Amygdala (tissue), 56 donors: ENCODE data around the gene ELF4.
"Not testable (repeated sequence)": the region's sequence is repeated elsewhere in the genome, so short reads cannot be mapped to it uniquely, and the experiment has no call there.

ENCODE experiments used
- DNase-seq, 56 donors: peaks; one replicate each; lab custom pipeline; 2025; lab: John Stamatoyannopoulos, UW

The ELF4 gene

DNA sequence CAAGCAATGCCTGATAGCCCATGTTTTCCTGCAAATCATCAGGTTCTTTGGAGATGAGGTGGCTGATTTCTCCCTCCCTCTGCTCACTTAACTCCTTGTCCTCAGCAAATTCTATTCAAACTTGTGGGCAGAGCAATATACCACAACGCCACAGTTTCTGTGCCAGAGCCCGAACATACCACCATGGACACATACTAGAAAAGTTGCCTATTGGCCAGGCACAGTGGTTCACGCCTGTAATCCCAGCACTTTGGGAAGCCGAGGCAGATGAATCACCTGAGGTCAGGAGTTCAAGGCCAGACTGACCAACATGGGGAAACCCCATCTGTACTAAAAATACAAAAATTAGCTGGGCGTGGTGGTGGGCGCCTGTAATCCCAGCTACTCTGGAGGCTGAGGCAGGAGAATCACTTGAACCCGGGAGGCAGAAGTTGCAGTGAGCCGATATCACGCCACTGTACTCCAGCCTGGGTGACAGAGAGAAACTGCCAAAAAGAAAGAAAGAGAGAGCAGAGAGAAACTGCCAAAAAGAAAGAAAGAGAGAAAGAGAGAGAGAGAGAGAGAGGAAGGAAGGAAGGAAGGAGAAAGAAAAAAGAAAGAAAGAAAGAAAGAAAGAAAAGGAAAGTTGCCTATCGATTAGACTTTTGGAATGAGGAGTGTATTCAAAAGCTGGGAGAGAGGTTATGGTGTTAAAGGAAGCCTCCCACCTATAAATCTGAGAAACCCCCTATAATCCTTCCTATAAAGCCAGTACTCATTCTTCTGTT is 5.0 kb upstream of the ELF4 start:
- not testable (repeated sequence) for DNase-seq

DNA sequence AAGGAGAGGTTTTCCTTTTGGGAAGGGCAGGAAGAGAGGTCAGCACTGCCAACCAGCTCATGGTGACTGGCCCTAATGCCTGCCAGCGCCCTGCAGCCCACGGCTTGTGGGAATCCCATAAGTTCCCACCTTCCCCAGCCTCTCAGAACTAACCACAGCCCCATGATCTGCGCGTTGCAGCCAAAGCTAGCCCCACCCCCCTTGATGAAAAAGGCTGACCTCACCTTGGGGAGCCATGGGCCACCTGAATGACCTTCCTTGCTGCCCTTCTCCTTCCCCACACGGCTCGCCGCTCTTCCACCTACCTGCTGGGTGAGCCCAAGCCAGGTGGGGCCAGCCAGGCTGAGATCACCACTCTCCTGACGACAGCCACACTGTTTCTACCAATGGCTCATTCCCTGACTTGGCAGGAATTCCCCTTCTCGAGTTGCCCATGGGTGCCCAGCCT is 3.9 kb upstream of the ELF4 start:
- DNase-seq: no peak

DNA sequence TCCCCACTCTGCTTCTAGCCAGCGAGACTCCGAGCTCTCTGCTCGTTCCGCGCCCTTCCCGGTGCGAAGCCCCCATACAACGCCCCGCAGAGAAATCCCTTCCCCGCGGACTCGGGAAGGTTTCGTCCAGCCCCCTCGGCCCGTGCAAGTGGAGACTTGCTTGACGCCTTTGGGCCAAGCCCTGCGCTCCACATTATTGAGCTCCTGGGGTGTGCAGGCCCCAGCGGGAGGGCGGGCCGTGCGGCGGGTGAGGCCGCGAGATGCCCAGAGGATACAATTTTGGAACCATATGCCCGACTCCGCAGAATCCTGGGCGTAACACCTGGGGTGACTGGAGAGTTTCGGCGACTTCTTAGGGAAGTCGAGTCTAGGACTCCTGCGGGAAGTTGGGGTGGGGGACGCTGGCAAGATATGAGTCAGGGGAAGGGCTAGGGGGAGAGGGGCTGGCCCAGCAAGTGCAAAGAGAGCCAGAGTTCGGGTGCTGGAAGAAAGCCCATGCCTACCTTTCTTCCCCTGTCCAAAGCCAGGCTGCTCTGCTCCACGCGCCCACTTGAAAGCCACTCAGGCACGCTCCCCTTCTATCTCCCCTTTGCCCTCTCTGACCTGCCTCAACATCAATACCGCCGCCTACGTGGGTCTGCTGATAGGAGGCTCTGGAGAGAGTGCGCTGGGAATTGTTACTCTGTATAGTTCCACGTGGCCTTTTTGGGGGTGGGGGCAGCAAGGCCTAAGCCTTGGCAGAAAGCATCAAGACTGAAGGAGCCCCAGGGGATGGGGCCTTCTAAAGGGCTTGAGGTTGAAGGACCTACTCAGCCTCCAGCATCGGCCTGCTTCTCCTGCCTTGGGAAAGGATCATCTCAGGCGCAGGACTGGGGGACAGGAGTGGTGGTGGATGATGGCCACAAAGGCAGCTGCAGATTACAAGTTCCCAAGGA is 1.2 kb upstream of the ELF4 start:
- no peak for DNase-seq

DNA sequence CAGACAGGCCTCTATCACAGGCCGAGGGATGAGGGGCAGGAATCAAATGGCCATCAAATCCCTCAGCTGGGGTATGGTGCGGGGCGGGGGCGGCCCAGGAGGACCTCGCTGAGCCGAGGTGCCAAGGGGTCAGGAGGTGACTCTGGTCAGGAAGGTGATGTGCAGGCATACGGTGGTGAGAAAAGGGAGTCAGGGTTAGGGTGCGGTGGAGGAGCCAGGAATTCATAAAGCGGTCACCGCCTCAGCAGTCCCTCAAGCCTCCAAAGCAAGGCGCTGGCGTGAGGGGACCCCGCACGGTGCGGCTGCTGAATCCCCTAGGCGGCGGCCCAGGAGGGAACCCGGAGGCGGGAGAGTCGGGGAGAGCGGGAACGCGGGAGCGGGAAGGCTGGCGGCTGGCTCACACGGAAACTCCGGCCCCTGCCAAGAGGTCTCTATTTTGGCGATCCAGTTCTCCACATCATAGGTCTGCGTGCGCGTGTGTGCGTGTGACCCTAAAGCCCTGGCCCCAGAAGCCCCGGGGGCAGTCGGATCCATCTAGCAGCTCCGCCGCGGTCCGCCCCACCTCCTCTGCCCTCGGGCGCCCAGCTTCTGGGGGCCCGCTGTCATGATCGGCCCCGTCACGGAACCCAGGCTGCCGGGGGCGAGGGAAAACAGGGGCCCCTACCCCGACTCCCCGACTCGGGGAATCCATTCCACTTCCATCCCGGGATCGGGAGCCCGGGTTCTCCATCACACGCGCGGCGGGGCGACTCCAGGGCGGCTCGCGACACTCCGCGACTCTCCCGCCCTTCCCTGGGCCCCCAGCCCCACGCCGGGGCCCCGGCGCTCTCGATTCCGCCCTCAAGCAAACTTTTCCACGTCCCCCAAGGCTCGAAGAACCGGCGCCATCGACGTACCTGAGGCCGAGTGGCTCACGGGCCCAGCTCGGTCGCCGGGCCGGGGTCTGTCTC is 593 bp downstream of the ELF4 start:
- no peak for DNase-seq

DNA sequence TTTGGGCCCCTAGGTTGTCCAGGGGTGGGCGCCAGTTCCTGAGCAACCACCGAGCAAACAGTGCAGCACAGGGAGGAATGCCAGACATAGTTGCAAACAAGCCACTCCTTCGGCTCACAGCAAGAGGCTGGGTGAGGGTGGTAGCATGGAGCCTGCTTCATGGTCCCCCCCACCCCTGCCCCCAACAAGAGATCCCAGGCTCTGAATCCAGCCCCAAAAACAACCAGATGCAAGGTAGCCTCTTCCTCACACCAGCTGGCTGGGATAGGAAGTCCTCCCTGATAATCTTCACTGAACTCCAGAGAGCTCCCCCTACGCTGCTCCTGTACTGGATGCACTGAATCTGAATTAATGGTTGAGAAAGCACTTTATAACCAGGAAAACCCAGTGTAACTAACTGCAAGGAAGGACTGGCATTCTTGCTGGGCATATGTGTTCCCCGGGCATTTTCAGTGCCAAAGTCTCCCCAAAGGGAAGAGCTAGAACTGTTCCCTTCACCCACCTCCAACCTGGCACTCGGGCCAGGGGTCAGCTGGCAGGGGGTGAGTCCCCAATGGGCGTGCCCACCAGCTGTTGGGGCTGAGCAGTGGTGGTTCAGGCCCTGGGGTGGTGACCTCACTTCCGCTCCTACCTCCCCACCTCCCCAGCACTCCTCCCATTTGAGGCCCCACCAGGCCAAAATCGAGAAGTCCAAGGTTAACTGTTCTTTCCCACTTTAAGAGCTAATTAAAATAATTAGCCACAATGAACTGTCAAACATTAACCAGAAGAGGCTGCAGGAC is 1.5 kb downstream of the ELF4 start:
- DNase-seq: no peak

GRCh38 chrX:130106071-130106470 is 4.2 kb downstream of the ELF4 start:
- no peak for DNase-seq

DNA sequence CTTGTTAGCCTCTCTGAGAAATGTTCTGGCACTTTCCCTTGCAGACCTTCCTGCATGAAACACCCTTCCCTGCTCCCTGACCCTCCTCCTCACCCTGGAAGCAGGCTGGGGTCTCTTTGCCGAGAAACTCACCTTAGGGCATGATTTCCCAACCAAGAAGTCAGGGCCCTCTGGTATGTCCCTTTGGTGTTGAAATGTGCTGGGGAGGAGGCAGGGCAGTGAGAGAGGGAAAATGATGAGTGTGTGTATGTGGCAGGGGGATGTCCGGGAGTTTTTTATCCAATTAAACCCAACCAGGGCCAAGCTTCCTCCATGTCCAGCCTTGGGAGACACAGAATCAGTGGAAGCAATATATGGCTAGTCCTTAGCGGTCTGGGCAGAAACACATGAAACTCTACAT is 5.1 kb downstream of the ELF4 start:
- no peak for DNase-seq

GRCh38 chrX:130103605-130104004 is 6.7 kb downstream of the ELF4 start:
- DNase-seq: no peak

GRCh38 chrX:130100180-130100579 is 10.1 kb downstream of the ELF4 start:
- no peak for DNase-seq

DNA sequence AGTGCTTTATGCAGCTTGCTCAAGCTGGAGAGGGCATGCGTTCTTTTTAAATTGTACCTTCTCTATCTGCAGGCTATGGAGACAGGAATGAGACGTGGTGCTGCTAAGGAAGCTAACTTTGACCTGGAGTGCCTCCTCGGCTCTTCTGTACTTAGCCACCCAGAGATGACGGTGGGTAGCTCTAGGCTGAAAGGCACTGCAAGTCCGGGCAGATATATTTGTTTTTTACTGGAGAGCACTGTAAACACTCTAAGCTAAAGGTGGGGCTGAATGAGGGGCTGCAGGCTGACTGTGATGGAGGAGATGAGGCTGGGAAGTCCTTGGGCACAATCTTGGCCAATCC is 12.1 kb downstream of the ELF4 start:
- no peak for DNase-seq

GRCh38 chrX:130097507-130098209 is 12.6 kb downstream of the ELF4 start:
- DNase-seq: no peak

GRCh38 chrX:130095249-130096030 is 14.9 kb downstream of the ELF4 start:
- no peak for DNase-seq

DNA sequence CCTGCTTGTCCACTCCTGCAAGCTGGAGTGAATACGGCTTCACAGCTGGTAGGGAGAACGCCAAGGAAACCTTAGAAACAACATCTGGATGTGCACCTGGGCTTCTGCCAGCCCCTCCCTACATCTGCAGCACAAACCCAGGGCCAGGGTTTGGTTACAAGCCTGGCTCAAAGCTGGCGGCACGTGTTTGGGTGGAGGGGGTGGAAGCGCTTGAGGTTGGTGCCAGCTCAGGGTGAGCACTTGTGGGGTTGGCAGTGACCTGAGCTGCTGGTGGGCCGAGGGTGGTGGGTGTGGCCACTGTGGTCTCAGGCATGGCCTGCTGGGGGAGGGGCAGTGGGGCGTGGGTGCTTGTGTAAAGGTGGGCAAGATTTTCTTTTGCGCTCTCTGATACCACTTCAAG is 15.6 kb downstream of the ELF4 start:
- no peak for DNase-seq

DNA sequence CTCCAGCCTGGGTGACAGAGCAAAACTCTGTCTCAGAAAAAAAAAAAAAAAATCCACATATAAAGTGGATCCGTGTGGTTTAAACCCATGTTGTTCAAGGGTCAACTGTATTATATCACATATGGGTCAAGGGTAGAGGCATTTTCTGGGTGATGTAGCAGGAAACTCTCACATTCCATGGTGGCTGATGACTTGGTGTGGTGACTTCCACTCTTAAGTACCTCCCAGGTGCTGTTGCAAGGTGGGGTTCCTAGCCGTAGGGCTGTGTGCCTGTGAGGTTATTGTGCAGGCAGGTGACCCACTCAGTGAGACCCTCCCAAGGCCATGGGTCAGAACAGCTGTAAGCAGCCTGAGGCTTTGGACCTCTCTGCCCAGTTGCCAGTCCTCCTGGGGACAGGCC is 17.0 kb downstream of the ELF4 start:
- no peak for DNase-seq

DNA sequence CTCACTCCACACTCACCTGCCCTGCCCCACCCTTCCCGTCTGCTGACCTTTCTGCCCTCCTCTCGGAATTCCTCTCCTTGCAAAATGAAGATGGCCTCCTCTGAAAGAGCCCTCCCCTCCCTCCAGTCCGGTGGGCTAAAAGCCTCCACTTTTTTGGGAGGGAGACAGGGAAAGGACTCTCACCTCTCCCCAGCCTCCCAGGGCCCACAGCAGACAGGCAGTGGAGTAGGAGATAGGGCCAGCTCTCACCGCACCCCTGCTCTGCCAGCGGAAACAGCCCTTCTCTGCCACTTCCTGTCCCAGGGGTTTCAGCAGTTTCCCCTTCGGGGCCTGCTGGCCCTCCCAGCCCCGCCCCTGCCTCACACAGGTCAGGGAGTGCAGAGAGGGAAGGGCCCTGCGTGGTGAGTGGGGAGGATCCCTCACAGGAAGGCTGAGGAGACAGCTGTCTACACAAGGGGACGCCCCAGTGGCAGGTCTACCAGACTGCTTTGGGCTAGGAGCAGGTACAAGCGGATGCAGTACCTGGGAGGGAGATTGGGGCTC is 18.2 kb downstream of the ELF4 start:
- peak in 3 of 56 donors; percentile 0 to 6 (median 1) for DNase-seq

DNA sequence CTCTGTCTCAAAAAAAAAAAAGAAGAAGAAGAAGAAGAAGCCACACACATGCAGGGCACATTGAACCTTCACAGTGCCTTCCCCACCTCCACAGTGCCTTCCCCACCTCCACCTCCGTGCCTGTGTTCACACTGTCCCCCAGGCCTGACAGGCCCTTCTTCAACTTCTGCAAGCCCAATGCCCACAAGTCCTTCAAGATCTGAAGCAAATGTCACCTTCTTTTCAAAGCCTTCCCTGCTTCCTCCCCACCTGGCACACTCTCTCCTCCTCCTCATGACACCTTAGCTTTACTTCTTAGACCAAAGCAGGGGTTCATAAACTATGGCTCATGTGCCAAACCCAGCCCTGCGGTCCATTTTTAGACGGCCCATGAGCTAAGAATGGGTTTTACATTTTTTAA is 19.9 kb downstream of the ELF4 start:
- no peak for DNase-seq

GRCh38 chrX:130086447-130087206 is 23.7 kb downstream of the ELF4 start:
- no peak for DNase-seq
